KBM-7 (cell line): ENCODE data around the gene KLHDC9.
"Not testable (repeated sequence)": the region's sequence is repeated elsewhere in the genome, so short reads cannot be mapped to it uniquely, and the experiment has no call there.

Experiments used
- DNase-seq: peaks from one replicate; pipeline ENCODE4 v3.0.0-alpha.2; 2015
- in situ Hi-C: fragments of 300-500 bp; cut with MboI; formaldehyde crosslinking; loops from 2 replicates; pipeline ENCODE4 v1.14.3; 2020; ENCODE audit warnings: low sequenced_read_pairs, low pct_unique_long_range_greater_than_20kb, mixed read lengths

KLHDC9 gene

DNA sequence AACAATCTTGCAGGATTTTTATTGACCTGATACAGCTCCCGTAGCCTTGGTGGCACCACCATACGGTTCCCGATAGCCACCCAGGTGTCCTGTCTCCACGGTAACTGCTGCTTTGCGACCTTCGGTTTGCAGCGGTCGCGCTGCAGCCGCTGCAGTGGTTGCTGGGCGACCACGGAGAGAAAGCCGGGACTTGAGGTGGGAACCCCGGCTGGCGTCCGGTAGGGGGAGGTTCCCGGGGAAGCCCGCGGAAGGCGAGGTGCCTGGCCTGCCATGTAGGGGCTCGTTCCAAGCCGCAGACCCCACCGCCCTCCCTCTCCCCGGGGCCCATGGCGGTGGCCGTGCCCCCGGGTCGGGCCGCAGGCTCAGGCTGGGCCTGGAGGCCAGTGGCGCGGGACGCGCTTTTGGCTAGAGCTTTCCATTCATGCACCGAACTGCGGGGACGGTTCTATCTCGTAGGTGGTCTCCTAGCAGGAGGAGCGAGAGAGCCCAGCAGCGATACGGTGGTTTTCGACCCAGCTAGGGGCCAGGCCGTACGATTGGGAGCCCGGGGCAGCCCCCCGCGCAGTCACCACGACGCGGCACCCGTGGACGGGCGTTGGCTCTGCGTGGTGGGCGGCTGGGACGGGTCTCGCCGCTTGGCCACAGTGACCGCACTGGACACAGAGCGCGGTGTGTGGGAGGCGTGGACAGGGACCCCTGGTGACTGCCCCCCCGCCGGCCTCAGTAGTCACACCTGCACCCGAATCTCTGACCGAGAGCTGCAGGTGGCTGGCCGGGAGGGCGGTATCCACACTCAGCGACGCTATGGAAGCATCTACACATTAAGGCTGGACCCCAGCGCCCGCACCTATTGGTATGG is at the start of gene KLHDC9:
KLHDC9 (plus strand) TSS at position 152 of the 859 bp plus-strand sequence; CDS start at position 327, 175 bp downstream.
- in situ Hi-C loops = no loop called here
- DNase-seq = no peak

- in situ Hi-C loops = no loop called here
- DNase-seq = no peak
These were observed 49.0 kb upstream of the KLHDC9 start for GRCh38 chr1:161048949-161049722.

- DNase-seq = no peak
- in situ Hi-C loops = no loop called here
These were observed 46.9 kb upstream of the KLHDC9 start for GRCh38 chr1:161051219-161051618.

DNA sequence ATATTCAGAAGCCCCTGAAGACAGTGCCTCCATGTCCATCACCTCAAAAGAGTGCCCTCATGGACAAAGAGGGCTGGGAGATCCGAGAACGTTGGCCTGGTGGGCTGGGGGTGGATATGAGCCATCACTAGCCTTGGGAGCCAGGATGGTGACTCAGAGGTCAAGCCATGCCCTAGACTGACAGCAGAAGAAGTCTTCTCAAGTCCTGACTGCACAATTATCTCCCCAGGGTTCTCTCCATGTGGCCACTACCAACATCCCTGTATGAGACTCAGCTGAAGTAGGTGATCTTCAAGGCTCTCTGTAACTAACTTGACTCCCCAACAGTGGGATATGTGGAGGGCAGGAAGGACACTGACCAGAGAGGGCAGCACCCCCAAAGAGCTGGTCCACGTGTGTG is 45.3 kb upstream of the KLHDC9 start:
- in situ Hi-C loops = no loop called here
- no peak for DNase-seq

DNA sequence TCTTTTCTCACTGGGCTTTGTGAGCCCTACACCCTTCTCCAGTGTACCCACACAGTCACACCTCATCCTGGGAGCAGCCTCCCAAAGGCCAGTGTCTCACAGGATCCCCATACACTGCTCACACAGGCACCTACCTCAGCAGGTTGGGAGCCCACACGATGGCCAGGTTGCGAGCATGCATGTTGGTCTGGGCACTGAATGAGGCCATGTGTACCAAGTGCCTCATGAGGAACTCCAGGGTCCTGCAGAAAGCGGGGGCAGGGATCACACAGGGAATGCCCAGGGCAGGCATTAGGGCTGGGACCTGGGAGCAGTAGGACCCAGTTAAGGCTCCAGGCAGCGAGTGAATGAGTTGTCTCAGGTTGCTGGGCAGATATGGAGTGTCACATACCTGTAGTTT is 43.9 kb upstream of the KLHDC9 start:
- no peak for DNase-seq
- in situ Hi-C loops = no loop called here

- DNase-seq = no peak
- in situ Hi-C loops = no loop called here
These were observed 43.4 kb upstream of the KLHDC9 start for GRCh38 chr1:161054805-161055204.

DNA sequence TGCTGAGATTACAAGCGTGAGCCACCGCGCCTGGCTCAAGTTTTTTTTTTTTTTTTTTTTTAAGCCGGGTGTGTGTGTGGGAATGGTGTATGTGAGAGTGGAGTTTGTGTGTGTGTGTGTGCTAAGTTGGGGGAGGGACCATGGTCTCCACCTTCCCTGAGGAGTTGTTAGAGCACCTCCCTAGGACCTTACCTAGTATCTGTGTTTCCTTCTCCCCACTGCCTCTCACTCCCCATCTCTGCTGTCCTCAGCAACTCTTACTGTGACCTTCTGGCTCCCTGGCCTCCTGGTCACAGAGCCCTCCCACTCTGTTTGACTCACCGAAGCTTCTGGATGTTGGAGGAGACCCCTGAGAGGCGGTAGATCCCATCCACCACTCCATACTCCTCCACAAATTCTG is 38.9 kb upstream of the KLHDC9 start:
- no peak for DNase-seq
- in situ Hi-C loops = no loop called here

- no peak for DNase-seq
- in situ Hi-C loops = no loop called here
These were observed 36.7 kb upstream of the KLHDC9 start for GRCh38 chr1:161061419-161061818.

DNA sequence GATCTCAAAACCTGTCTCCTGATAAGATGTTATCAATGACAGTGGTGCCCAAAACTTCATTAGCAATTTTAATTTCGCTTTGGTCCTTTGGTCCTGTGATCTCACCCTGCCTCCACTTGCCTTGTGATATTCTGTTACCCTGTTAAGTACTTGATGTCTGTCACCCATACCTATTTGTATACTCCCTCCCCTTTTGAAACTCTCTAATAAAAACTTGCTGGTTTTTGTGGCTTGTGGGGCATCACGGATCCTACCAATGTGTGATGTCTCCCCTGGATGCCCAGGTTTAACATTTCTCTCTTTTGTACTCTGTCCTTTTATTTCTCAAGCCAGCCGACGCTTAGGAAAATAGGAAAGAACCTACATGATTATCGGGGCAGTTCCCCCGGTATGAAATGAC is 34.2 kb upstream of the KLHDC9 start:
- DNase-seq, in situ Hi-C loops: not testable (repeated sequence)

DNA sequence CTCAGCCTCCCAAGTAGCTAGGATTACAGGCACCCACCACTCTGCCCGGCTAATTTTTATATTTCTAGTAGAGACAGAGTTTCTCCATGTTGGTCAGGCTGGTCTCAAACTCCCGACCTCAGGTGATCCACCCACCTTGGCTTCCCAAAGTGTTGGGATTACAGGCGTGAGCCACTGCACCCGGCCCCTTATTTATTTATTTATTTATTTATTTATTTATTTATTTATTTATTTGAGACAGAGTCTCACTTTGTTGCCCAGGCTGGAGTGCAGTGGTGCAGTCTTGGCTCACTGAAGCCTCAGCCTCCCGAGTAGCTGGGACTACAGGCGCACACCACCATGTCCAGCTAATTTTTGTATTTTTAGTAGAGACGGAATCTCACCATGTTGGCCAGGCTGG is 32.5 kb upstream of the KLHDC9 start:
- in situ Hi-C loops, DNase-seq: not testable (repeated sequence)

- in situ Hi-C loops = no loop called here
These were observed 31.5 kb upstream of the KLHDC9 start for GRCh38 chr1:161066694-161067093.

DNA sequence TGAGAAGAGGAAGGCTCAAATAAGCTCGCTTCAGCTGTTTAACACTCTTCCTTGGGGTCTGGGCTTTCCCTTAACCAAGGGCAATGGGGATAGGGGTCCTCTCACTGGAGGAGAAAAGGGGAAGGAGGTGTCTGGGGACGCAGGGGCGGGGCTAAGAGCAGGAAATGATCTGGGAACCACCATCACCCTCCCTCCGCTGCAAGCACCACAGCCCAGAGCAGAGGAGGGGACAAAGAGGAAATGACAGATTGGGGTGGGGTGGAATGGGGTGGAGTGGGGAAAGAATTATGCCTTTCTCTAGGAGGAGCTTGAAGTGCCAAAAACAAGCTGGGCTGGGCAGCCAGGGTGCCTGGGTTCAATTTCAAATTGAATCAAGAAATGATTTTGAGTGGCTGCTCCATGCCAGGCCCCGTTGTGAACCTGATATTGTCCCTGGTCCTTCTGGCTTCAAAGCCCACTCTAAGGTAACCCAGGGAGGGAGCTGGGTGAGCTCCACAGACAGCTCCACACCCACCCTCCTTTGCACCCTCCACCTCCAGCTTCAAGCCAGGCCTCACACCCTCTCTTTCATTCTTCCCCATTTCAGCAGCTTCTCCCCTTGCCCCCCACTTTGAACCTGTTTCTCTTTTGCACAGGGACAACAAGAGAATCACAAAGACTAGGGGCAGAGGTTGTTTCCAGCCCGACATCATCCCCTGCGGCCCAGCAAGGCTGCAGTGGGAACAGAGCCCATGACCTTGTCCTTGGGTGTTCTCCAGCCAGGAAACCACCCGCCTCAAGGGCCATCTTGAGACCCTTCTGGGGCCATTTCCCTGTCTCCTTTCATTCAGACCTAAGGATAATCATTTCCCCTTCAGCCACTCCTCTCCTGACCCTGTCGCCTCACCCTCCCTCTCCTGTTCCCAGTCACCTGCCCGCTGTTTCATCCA is 29.6 kb upstream of the KLHDC9 start:
- DNase-seq = peak; percentile 95

More at GRCh38 chr1:161066694-161067093, 31.5 kb upstream of the KLHDC9 start:
- DNase-seq = no peak

DNA sequence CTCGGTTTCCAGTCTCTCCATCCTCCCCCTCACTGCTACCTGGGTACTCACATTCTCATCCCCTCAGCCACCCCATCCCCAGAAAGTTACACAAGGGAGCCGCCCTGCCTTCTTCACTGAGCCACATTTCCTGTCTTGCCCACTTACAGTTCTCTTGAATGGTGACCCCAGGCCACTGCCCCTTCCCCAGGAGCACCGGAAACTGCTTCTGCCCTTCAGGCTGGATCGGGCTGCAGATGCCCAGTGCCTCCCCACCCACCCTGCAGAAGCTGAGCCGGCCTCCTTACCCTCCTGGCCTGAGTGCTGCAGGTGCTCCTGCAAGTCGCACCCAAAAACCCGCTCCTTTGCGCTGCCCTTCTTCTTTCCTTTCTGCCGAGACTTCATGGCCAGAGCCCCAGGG is 28.9 kb upstream of the KLHDC9 start:
- DNase-seq = no peak
- in situ Hi-C loops = no loop called here

More for the DNA sequence above, 29.6 kb upstream of the KLHDC9 start:
- in situ Hi-C loops = no loop called here

DNA sequence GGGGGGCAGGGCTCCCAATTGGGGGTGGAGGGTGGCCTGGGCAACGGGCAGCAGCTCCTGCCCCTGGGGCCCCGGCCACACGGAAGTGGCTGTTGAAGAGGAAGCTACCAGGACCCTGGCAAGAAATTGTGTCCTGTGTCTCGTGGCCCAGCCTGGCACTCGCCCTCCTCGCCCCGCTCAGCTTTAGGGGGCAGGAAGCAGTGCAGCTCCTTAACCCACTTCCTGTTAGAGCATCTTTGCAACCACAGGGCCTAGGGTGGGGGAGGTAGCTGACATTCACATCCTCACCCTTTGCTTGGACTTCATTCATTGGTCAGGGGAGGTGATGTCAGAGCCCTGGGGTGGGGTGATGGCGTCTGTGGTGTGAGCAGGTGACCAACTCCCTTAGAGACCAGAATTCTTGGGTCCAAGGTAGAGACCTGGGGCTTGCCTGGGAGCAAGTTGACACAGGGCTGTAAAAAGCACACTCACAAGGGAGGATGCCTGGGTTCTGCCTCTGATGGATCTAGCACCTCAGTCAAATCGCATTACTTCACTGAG is 28.4 kb upstream of the KLHDC9 start, which contains the start of gene ARHGAP30:
ARHGAP30 (minus strand) TSS at position 161 of the 540 bp plus-strand sequence. CDS start 267 bp downstream, outside the sequence.
- DNase-seq = peak; percentile 90
- in situ Hi-C loops = no loop called here

DNA sequence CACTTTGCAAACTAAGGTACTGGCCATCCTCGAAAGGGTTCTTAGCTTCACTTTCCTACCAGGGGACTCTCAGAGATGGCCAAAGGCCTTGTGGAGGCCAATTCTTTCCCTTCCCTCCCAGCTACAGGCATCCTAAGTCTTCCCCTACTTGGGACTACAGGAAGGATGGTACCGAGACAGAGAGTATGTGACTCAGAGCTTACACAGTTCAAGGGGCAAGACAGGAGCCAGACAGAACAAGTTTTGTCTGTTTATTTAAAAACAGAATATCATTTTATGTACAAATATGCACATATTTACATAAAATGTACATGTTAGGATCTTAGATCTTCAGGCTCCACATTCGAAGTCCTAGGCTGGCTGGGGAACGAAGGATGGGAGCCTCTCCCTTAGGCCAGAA is 27.4 kb upstream of the KLHDC9 start:
- in situ Hi-C loops = no loop called here
- no peak for DNase-seq

GRCh38 chr1:161071886-161072371 is 26.2 kb upstream of the KLHDC9 start:
- in situ Hi-C loops = no loop called here

GRCh38 chr1:161072751-161073449 is 25.3 kb upstream of the KLHDC9 start:
- peak; percentile 23 for DNase-seq
- in situ Hi-C loops = no loop called here

More at GRCh38 chr1:161071886-161072371, 26.2 kb upstream of the KLHDC9 start:
- DNase-seq = peak; percentile 60
